GM21786 (cell line): ENCODE measurements around the gene ZNF503.

Experiments
- ATAC-seq: cut with Tn5 transposase; IDR thresholded peaks from one replicate; pipeline ENCODE4 v1.9.1; 2021; ENCODE audit not compliant: unreplicated experiment

Gene ZNF503

GRCh38 chr10:75407224-75407712 lies 5.7 kb upstream of the ZNF503 start:
- no peak for ATAC-seq

DNA sequence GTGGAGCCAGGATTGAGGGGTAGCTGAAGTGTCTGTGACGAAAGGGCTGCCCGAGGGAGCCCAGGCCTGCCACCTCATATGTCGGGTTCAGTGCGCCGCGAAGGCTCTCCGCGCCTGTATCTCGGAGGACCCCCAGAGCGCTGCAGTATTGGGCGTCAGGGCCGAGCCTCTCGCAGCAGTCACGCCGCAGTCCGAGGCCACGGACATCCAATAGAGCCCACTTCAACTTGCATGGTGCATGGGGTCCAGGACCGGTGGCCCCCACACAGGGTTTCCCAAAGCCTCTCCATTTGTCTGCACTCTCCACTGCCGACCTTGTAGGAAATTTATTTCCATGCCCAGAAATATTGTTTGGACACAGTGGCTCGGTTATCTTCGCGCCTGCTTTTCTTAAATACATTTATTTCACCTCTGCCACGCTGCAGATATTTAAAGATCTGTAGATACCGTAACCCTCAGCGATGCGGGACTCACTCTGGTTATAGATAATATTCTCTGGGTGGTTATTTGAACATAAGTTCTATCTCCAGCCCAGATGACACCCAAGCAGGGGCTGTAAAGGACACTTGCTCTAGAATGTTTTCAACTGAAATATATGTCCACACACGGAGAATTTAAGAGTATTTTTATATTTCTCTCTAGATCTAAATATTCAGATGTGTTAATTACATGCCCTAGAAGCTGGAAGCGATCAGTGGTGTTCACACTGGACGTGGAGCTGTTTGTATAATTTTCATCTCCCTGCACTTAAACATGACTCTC lies 5.1 kb upstream of the ZNF503 start:
- no peak for ATAC-seq

GRCh38 chr10:75405598-75406461 lies 4.3 kb upstream of the ZNF503 start:
- no peak for ATAC-seq

DNA sequence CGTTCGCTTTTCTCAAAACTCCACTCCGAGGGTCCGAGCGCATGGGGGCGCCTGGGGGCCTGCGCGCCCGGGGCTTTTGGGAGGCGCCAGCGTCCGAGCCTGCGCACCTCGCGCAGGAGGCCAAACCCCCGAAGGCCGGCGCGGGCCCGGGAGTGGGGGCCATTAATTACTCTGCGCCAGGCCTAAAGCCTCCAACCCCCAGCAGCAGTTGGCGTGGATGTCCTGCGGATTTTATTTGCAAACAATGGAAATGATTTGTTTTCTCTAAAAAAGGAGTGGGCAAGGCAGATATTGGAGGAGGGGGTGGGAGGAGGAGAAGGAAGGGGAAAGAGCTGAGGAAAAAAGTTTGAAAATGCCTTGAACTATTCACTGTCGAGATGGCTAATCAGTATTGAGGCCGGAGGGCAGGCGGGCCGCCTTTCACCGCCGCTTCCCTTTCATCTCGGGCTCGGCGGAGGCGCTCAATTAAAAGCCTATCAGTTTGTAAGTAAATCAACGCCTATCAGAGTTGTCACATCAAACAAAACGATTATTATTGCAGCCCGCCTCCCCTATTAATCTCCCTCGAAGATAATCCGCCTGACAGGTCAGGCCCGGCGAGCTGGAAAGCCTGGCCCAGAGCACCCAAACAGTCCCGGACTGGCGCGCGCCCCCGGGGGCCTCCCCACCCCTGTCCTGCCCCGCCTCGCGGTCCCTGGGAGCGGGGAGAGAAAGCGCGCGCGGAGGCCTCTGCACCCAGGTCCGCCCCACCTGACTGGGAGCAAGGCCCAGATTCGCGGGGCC lies 3.4 kb upstream of the ZNF503 start:
- ATAC-seq = no peak

DNA sequence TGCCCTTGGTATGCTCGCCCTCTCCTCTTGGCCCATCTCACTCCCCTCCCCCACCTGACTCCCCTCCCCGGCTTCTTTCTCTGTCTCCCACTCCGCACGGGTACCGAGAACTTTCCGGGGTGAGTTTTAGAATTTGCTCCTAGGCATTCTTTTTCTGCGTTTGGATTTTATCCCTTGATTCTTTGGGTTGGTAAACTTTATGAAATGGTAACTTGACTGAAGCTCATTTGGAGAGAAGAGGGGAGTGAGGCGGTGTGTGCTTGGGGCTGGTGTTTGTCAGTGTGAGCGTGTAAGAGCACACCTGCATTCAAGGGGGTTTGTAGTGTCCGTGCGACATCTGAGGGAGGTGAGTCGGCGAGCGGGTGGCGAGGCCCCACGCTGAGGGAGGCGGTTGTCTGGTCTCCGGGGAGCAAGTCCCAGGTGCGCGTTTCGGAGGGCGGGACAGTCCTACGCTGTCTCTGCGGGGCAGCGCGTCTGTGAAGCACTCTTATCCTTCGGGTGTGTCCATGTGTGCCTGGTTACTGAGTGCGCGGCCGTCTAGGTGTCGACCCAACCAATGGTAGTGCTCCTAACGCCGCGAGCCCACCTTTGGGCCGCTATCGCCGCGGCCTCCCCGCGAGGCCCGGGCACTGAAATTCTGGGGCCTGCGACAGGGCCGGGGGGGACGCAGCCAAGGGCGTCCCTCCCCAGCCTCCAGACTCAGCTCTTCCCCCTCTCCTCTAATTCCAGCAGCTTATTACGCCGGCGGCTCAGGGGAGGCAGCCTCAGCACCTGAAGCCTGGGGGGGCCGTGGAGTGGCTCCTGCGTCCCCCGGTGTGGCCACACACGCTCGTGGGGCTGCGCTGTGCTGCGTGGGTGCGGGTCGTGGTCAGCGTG lies 2.6 kb upstream of the ZNF503 start:
- no peak for ATAC-seq

DNA sequence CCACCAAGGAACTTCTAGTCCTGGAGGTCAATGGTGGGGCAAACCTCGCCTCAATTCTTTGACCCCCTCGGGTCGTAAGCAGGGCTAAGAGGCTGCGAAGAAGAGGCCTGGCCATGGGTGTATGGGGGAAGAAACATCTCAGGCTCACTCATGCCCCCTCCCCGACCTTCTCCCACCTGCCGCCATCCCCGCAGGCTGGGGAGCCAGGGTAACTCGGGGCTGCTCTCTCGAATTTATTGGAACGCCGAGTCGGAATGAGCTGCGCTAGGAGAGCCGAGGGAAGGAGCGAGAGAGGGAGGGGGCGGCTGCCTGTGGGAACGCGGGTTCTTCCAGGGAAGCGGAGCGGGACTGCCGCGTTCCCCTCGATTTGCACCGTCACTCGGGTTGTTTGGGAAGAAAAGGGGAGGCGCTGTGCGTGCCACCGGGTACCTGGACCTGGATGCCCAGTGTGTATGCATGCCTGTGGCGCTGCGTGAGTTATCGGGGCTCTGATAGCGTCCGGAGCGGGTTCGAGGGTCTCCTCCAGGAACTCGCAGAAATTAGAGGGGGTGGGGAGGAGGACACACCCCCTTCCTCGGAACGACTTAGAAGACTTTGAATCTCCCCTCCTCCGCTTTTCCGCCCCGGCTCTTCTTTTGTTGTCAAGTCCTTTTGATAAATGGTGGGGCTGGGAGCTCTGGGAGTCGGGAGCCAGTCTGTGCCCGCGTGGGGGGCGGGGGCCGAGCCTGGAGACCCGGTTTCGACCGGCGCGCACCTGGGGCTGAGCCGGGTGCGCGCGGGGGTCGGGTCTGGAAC lies 1.8 kb upstream of the ZNF503 start:
- no peak for ATAC-seq

GRCh38 chr10:75402486-75403143 lies 1.1 kb upstream of the ZNF503 start:
- no peak for ATAC-seq

DNA sequence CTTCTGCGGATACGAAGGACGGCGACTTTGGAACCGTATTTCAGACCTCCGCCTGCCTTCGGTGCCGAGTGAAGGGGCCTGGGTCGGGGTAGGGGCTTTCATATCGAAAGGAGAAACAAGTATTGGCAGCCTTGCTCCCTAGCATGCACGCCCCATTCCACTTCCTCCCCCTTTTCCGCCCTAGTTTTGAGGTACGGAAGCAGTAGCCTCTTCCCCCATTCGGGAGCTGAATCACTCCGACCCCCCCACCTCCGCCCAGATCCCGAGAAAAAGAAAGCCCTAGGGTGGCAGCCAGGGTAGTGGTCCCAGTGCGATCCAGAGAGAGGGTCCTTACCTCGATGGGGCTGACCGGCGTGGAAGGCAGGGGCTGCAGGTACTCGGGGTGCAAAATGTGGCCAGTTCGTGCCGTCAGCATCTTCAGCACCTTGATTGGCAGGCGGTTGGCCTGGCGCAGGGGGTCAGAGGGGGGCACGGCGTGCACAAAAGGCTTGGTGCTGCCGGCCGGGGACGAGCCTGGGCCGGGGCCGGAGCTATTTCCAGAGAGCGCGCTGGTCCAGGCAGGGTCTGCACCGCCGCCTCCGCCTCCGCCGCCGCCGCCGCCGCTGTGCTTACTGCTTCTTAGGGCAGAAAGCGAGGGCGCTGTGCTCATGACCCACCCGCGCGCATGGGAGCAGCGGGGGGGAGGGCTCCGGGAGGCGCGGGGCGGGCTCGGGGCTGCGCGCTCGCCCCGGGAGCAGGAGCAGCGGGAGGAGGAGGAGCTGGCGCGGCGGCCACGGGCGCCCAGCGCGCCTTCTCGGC lies 594 bp downstream of the ZNF503 start:
- no peak for ATAC-seq

DNA sequence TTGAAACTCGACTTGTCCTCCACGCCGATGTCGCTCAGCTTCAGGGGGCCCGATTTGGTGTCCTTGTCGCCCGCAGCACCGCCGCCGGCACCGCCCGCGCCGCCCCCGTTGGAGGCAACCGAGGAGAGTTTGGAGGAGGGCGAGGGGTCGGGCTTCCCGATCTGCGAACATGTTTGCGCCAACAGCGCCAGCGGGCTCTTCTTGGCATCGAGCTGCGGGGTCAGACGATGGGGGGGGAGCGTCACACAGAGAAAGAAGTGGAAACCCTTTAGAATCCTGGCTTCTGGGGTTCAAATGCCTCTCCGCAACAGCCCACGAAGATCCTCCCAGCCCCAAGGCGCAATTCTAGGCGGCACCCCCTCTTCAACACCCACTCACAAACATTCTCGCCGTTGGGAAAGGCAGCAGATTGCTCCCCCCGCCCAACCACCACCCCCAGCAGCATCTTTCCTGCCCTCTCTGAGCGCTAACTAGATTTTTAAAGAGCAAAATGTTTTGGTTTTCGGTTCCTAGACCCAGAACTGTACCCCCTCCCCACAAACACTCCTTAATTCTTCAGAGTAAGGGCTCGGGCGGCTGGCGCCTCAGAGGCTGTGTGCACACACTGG lies 1.3 kb downstream of the ZNF503 start:
- ATAC-seq = no peak

DNA sequence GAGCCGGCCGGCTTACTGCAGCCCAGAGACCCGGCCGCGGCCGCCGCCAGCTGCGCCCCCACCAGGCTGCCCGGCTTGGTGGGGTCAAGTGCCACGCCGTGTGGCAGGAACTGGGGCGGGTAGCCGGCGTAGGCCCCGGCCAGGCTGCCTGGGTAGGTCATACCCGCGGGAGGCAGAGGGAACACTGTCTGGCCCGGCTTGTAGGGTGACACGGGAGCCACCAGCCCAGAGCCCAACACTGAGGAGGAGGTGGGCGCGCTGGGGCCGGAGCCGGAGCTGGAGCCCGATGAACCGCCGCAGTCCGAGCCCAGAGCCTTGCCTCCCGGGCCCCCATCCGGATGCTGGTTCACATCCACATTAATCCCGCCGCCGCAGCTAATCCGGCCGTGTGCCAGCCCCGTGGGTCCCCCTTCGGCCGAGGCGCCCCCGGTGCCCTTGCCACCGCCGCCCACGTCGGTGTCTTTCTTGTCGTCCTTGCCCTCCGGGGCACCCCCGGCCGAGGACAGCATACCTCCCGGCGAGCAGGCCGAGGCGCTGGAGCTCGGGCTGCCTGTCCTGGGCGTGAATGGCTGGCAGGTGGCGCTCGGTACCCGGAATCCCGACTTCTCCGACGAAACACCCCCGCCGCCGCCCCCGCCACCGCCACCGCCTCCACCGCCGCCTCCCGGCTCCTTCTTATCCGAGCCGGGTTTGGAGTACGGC lies 2.0 kb downstream of the ZNF503 start:
- ATAC-seq = no peak

GRCh38 chr10:75398692-75399460 lies 2.7 kb downstream of the ZNF503 start:
- ATAC-seq = no peak

DNA sequence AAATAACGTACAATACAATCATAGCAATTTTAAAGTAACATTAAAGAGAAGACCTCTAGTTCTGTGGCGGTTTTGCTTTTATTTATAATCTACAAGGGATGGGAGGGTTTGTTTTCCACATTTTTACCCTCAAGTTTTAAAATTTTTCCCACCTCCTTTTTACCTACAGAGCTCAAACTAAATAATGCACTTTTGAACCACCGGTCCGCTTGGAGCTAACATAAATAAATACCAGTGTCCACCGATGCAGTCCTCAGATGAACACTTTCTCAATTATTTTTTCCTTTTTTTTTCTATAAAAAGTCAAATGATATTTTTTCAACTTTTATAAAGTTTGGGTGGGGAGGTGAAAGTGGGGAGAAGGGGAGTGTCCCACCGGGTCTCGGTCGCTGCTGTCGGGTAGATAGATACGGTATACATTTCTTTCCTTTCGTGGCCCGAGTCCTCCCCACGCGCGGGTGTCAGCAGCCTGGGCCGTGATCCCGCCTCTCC lies 3.3 kb downstream of the ZNF503 start:
- no peak for ATAC-seq

DNA sequence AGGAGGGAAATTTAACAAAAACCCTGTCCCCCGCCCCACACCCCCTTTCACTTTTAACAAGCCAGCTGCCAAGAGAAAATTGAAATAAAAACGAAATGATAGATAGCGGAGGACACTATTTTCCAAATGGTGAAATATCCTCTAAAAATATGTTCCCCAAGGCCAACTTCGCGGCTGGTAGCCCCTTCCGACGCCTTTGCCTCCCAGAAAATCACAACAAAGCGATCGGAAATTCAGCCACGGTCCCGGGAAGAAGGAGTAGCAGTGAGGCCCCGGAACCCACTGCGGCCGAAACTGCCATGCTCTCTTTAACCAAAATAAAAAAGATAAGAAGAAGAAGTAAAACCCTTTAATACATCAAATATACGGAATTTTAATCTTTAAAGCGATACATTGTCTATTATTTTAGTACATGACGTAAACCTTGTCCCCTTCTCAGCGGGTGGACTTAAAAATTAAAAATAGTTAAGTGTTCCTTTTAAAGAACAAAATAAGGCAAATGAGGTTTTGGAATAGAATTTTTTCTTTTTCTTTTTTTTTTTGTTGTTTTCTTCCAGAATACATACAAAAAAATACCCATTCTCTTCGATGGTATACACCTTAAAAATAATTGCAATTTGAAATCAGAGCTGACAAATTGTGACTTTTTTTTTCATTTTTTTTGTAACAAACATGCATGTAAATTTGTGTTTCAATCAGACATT lies 3.9 kb downstream of the ZNF503 start:
- ATAC-seq = no peak

DNA sequence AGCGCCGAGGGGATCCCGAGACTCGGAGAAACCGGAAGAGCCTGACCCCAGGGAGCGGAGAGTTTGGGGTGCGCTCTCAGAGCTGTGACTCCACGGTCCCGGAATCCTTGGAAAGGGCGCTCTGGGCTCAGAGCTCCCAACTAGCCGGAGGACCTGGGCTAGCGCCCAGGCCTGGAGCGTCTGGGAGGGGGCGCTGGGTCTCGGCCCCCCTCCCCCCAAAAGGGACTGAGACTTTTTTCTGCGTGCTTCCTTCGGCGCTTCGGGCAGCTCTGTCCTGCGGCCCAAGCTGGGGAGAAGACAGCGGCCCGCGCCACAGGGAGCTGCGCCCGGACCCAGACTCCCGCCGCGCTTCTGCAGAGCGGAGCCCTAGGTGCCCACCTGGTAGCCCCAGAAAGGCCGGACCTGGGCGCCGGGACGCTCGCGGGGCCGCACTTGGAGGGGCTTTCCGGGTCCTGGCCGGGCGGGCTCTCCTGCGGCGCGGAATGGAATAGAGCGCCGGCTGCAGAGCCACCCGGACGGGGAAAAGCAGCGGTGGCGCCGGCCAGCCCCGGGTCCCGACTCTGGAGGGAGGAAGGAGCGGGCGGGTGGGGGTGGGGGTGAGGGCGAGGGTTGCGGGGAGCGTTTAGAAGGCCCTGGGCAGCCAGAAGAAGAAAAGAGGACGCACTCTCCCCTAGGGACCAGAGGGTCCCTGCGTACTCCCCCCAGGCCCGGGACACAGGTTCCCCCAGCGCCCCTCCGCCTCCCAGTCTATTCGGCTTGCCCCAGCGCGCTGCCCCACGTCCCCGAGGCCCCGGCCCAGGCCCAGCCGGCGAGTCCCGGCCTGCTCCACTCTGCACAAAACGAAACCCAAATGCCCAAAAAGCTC lies 4.7 kb downstream of the ZNF503 start:
- ATAC-seq = no peak
